Measurements from ENCODE around the gene STAM2.
"Not testable (repeated sequence)": the region's sequence is repeated elsewhere in the genome, so short reads cannot be mapped to it uniquely, and the experiment has no call there.

The STAM2 gene

DNA sequence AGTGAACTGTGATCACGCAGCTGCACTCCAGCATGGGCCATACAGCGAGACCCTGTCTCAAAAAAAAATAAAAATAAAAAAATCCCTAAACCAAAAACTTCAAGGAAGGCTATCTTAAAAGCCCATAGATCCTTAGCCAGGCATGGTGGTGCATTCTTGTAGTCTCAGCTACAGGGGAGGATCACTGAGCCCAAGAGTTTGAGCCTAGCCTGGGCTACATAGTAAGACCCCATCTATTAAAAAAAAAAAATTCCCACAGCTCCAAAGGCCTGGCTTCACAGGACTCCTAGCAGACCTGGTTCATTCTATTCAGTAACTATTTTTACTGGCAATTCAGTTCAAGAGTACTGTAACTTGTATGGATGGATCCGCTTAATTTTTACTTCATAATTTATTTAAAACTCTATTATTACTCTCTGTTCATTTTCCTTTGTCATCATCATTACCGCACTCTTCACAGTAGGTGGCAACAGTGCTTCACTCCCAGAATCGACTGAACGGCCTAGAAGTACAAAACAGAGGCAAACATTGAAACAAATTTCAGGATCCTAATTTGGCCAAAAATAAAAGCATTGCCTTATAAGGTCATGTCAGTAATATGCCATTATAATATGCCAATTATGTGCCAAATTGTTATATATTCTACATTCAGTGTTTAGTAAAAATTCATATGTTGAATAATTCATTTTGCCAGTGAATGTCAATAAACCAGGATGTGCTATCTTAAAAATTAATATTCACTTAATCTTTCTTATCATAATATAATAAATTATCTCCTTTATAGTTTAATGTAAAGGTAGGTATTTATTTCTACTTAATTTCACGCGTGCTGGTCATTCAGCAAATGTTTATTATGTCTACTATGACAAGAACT lies 14.3 kb upstream of the STAM2 start:
- Histone ChIP-seq H3K4me1 (ENCODE audit: insufficient read depth, low read length, poor library complexity, severe bottlenecking) (no peaks in the 10 kb centered on the region), H3K27me3 (ENCODE audit: insufficient read depth, low read length, poor library complexity, severe bottlenecking) (no peaks in the 10 kb centered on the region), H3F3A (ENCODE audit: low read depth) (no peaks in the 10 kb centered on the region), H3K79me2 (ENCODE audit: insufficient read depth, low read length) (no peaks in the 10 kb centered on the region), H3K4me3 (ENCODE audit: low read length, poor library complexity, severe bottlenecking) (no peak overlapping the region), H3K36me3 (ENCODE audit: insufficient read depth, low read length) (no peaks in the 10 kb centered on the region), H3K9me2 (replicated peaks; ENCODE audit: low read depth, low read length) (no peaks in the 10 kb centered on the region), H3K4me2 (ENCODE audit: low read depth, low read length, poor library complexity, severe bottlenecking) (no peak overlapping the region), H3K9me3 (ENCODE audit: insufficient read depth, low read depth, low read length) (no peaks in the 10 kb centered on the region), H3K9ac (ENCODE audit: low read depth, low read length, poor library complexity, severe bottlenecking) (no peak overlapping the region), H4K20me1 (ENCODE audit: insufficient read depth, low read length, poor library complexity, severe bottlenecking) (no peaks in the 10 kb centered on the region), H2AFZ (ENCODE audit: low read length) (no peak overlapping the region; the same call in 1 of the 2 replicates)
- no peak for TF ChIP-seq EZH2phosphoT487 (IDR thresholded peaks at IDR 0.05; ENCODE audit: borderline replicate concordance)
- TF ChIP-seq, protein P1, sequence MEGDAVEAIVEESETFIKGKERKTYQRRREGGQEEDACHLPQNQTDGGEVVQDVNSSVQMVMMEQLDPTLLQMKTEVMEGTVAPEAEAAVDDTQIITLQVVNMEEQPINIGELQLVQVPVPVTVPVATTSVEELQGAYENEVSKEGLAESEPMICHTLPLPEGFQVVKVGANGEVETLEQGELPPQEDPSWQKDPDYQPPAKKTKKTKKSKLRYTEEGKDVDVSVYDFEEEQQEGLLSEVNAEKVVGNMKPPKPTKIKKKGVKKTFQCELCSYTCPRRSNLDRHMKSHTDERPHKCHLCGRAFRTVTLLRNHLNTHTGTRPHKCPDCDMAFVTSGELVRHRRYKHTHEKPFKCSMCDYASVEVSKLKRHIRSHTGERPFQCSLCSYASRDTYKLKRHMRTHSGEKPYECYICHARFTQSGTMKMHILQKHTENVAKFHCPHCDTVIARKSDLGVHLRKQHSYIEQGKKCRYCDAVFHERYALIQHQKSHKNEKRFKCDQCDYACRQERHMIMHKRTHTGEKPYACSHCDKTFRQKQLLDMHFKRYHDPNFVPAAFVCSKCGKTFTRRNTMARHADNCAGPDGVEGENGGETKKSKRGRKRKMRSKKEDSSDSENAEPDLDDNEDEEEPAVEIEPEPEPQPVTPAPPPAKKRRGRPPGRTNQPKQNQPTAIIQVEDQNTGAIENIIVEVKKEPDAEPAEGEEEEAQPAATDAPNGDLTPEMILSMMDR (conservative IDR thresholded peaks at IDR 0.05; ENCODE audit: low read length): peak; percentile 80

DNA sequence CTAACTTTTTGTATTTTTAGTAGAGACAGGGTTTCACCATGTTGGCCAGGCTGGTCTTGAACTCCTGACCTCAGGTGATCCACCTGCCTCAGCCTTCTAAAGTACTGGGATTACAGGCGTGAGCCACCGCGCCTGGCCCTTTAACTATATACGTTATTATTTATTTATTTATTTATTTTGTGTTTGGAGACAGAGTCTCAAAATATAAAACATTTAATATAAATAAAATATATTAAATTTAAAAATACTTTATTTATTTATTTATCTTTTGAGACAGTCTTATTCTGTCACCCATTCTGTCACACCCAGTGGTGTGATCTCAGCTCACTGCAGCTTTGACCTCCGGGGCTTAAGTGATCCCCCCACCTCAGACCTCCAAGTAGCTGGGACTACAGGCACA lies 11.2 kb upstream of the STAM2 start:
- H3K36me3 ChIP-seq (ENCODE audit: insufficient read depth, low read length); H3K9ac ChIP-seq (ENCODE audit: low read depth, low read length, poor library complexity, severe bottlenecking); H3K79me2 ChIP-seq (ENCODE audit: insufficient read depth, low read length); H2AFZ ChIP-seq (ENCODE audit: low read length); H4K20me1 ChIP-seq (ENCODE audit: insufficient read depth, low read length, poor library complexity, severe bottlenecking); H3K4me1 ChIP-seq (ENCODE audit: insufficient read depth, low read length, poor library complexity, severe bottlenecking); H3K27me3 ChIP-seq (ENCODE audit: insufficient read depth, low read length, poor library complexity, severe bottlenecking); H3K9me3 ChIP-seq (ENCODE audit: insufficient read depth, low read depth, low read length); H3K4me2 ChIP-seq (ENCODE audit: low read depth, low read length, poor library complexity, severe bottlenecking); H3F3A ChIP-seq (ENCODE audit: low read depth); H3K9me2 ChIP-seq (replicated peaks; ENCODE audit: low read depth, low read length); H3K4me3 ChIP-seq (ENCODE audit: low read length, poor library complexity, severe bottlenecking): not testable (repeated sequence)

DNA sequence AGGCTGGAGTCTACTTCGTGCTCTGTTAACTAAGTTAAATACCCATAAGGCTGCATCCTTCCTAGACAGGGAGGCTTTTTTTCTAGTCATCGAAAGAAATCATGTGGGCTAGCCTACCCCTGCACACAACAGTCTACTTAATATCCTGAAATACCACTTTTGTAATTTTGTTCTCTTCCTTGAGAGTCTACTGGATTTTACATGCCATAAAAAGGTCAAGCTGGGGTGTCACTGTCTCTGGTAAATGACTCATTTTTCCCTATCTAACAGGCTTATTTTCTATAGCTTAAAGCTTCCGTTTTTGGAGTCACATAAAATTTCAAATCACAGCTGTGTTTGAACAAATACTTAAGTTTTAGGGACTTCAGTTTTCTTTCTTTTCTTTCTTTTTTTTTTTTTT lies 10.7 kb upstream of the STAM2 start:
- Histone ChIP-seq H3K9ac (ENCODE audit: low read depth, low read length, poor library complexity, severe bottlenecking) (no peak overlapping the region), H3K27me3 (ENCODE audit: insufficient read depth, low read length, poor library complexity, severe bottlenecking) (no peaks in the 10 kb centered on the region), H3F3A (ENCODE audit: low read depth) (no peaks in the 10 kb centered on the region), H4K20me1 (ENCODE audit: insufficient read depth, low read length, poor library complexity, severe bottlenecking) (no peaks in the 10 kb centered on the region), H3K4me3 (ENCODE audit: low read length, poor library complexity, severe bottlenecking) (no peak overlapping the region), H3K79me2 (ENCODE audit: insufficient read depth, low read length) (no peaks in the 10 kb centered on the region), H3K9me3 (ENCODE audit: insufficient read depth, low read depth, low read length) (no peaks in the 10 kb centered on the region), H3K4me1 (ENCODE audit: insufficient read depth, low read length, poor library complexity, severe bottlenecking) (no peaks in the 10 kb centered on the region), H3K4me2 (ENCODE audit: low read depth, low read length, poor library complexity, severe bottlenecking) (no peak overlapping the region), H3K9me2 (replicated peaks; ENCODE audit: low read depth, low read length) (no peaks in the 10 kb centered on the region), H3K36me3 (ENCODE audit: insufficient read depth, low read length) (no peaks in the 10 kb centered on the region), H2AFZ (ENCODE audit: low read length) (no peak overlapping the region)
- TF ChIP-seq EZH2phosphoT487 (IDR thresholded peaks at IDR 0.05; ENCODE audit: borderline replicate concordance): no peak
- TF ChIP-seq, protein P1 (conservative IDR thresholded peaks at IDR 0.05; ENCODE audit: low read length): no peak

Measured in Loucy (cell line).